GM11168 (cell line): Measurements from ENCODE around the gene NUPR1.
"Not testable (repeated sequence)": the region's sequence is repeated elsewhere in the genome, so short reads cannot be mapped to it uniquely, and the experiment has no call there.

Experiments
- in situ Hi-C: fragments of 300-500 bp; cut with MboI; formaldehyde crosslinking; loops from one replicate; pipeline ENCODE4 v1.12.0; 2022; ENCODE audit warnings: low sequenced_read_pairs; ENCODE audit not compliant: unreplicated experiment

The NUPR1 gene

DNA sequence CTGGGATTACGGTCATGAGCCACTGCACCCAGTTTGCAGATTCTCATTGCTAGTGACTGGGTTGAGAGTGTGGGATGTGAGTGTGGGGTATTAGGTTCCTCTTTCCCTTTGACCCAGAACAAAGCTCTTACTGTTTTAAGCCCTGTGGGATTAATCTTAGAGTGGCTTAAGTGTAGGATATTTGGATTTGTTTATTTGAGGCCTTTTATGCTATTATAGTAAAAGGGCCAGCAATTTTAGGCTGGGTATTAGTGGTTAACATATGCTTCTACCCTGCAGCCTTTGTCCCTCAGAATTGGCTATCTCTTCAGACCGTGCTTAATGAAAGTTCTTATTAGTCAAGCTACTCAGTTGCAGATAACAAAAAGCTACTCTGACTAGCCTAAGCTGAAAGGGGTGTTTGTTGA, 18.1 kb upstream of the NUPR1 start:
- in situ Hi-C loops = no loop called here

DNA sequence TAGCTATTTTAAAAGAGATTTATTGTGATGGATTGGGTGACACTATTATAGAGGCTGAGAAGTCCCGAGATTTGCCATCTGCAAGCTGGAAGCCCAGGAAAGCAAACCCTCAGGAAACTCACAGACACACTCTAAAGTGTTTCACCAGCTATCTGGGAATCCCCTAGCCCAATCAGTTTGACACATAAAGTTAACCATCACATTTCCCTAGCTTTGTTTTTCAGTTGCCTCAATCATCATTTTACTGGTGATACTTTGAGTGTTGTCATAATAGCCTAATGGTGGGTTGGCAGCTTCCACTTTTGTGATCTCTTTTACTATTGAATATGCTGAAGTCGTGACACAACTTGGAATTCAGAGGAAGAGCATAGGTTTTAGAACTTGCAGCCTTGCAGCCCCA, 16.8 kb upstream of the NUPR1 start:
- in situ Hi-C loops = no loop called here

DNA sequence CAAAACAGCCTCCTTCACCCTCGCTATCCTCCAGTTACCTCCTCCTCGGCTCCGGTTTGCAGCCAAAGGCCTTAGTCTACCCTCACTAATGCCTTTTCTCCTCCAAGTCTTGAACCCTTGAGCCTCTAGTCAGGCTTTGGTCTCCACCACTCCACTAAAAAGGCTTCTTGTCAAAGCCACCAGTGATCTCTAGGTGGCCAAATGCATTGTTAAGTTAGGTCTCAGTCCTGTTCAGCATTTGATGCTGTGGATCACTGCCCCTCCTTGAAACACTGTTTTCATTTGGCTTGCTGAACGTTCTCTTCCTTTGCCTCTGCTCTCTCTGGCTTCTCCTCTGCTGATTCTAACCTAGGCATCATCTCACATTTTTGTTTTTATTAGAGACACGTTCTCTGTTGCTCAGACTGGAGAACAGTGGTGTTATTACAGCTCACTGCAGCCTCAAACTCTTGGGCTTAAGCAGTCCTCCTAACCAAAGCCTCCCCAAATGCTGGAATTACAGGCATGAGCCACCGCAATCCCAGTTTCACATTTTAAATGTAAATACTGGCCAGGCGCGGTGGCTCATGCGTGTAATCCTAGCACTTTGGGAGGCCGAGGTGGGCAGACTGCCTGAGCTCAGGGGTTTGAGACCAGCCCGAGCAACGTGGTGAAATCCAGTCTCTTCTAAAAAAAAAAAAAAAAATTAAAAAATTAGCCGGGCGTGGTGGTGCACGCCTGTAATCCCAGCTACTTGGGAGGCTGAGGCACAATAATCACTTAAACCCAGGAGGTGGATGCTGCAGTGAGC, 16.1 kb upstream of the NUPR1 start:
- in situ Hi-C loops = no loop called here

DNA sequence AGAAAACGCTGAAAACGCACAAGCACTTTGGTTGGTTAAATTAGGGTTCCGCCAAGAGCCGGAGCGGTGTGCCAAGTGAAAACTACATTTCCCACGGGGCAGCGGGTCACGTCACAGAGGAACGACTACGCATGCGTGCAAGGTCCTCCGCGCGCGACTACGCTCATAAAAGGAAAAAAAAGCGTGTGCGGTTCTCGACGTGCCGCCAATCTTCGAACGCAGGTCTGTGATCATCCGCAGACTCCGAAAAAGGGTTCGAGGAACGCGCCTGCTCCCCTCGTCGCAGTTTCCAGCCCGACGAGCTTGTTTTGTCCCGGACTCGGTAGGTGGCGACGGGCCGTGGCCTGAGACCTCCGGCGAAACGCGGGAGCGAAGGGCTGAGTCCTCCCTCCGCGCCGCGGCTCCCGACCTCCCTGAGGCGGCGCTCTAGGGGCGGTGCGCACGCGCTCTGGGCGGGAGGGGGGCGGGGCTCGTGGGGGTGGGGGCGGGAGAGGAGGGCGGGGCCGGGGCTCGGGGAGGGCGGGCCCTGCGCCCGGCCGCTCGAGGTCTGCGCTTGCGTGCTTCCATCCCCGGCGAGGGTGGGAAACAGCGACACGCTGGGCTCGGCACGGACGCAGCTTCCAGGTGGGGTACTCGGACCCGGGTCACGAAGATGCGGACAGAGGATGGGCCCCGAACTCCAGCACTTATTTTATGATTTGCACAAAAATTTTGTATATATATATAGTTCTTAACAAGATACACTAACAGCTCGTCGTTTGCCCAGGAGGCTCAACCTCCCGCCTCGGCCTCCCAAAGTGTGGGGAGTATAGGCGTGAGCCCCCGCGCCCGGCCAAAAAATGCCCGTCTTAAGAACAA, 15.2 kb upstream of the NUPR1 start, which contains the start of gene SGF29:
TSS of gene SGF29 (plus strand) at position 145 of the 858 bp plus-strand sequence. CDS start 27,150 bp downstream, outside the sequence.
- in situ Hi-C loops = no loop called here

DNA sequence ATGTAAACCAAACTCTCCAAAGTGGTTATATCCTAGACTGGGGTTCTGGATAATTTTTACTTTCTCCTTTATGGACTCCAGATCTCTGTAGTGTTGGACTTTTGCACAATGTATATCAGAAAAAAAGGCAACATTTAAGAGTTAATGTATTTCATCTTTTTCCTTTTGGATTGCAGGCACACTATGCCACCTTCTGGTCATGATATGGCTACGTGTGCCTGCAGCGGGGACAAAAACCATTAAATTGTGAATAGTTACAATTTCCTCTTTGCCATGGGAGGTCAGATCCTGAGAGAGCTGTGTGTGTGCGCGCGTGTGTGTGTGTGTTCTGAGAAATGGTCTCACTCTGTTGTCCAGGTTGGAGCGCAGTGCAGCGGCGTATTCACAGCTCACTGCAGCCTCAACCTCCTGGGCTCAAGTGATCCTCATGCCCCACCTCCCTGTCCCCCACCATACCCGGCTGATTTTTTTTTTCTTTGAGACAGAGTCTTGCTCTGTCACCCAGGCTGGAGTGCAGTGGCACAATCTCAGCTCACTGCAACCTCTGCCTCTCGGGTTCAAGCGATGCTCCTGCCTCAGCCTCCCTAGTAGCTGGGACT, 10.6 kb upstream of the NUPR1 start:
- in situ Hi-C loops = no loop called here

DNA sequence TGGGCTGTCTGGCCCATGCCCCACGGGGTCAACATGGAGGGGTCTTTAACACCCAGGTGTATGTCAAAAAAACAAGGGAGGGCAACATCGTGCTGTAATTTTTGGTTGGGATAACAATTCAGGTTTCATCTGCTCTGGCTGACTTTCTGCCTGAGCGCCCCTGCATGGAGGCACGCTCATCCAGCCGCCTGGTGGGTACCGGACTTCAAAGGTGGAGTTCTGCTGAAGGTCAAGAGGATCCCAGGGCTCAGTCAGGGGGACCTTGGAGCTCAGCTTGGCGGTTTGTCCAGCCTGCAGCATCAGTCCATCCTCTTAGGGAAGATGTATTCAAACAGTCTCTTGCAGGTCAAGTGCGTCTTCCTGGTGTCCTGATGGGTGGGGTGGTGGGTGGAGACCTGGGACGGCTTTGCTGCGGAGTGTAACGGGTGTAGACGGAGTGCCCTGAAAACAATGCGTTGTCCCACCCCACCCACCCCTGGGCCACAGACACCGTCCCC, 9.6 kb upstream of the NUPR1 start:
- in situ Hi-C loops = no loop called here

DNA sequence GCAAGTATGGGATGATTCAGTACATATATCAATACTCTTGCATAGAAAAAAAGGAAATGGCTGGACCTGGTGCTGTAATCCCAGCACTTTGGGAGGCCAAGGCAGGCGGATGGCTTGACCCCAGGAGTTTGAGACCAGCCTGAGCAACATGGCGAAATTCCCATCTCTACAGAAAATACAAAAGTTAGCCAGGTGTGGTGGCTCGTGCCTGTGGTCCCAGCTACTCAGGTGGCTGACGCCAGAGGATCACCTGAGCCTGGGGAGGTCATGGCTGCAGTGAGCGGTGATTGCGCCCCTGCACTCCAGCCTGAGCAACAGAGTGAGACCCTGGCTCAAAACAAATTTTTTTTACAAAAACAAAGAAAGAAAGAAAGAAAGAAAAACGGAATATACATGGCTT, 7.9 kb upstream of the NUPR1 start:
- in situ Hi-C loops = no loop called here

DNA sequence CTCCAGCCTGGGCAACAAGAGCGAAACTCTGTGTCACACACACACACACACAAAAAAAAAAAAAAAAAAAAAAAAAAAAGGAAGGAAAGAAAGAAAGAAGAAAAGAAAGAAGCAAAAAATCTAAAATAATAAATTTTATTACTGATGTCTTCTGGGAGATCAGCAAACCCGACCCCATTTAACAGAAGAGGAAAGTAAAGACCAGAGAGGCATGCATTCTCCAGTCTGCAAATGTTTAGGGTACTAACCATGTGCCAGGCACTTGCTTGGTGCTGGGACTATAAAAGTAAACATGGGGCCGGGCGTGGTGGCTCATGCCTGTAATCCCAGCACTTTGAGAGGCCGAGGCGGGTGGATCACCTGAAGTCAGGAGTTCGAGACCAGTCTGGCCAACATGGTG, 7.2 kb upstream of the NUPR1 start:
- in situ Hi-C loops = not testable (repeated sequence)

DNA sequence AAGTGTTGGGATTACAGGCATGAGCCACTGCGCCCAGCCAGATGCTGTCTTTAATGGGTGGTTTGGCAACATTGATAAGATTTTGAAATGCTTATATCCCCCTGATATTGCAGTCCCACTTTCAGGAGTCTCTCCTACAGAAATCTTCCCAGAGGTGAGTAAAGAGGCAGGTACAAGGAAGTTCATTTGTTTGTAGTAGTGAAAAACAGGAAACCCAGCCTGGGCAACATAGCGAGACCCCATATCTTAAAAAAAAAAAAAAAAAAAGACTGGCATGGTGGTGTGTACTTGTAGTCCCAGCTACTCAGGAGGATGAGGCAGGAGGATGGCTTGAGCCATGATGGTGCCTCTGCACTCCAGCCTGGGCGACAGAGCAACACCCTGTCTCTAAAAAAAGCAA, 6.2 kb upstream of the NUPR1 start:
- in situ Hi-C loops = no loop called here

DNA sequence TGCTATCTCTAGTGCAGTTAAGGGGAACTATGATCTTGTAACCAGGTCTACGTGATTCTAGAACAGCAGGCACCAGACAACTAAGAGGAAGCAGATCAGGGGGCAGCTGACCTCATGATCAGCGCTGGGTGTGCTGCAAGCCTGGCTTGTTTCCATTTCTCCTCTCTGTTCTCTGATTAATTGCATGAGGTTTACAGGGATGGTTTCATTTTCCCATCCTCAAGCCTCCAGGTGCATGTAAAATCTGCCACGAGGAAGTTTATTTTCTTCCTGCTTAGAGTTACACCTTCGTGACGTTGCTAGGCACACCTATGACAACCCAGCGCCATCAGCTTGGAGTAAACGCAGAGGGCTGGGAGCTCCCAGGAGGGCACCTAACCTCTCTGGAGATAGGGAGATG, 4.3 kb upstream of the NUPR1 start:
- in situ Hi-C loops = no loop called here

DNA sequence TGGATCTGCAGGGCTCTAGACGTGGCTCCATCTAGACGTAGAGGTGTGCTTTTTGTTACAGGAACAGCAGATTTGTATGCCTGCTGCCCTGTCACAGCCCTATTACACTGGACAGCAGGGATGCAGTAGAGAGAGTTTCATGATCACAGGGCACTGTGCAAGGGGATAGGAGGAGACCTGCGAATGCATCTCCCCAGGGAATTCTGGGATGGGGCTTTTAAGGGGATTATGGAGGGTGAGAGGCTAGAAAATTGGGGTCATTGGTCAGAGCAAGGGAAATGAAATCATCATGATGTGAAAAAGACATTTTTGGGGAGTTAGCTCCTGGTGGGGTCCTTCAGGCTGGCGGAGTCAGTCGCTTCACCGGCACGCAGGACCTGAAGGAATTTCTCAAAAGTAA, 3.9 kb upstream of the NUPR1 start:
- in situ Hi-C loops = no loop called here

DNA sequence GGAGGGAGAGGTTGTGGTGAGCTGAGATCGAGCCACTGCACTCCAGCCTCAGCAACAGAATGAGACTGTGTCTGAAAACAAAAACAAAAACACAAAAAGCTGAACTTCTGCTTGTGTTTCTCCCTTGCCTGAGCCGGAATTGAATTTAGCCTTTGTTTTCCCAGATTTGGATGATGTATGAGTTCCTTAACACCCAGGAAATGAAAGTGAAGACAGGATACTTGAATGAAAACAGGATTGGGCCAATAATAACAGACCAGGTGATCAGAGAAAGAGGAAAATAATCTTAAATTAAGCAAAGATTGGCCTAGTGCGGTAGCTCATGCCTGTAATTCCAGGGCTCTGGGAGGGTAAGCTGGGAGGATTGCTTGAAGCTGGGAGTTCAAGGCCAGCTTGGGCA, 1.6 kb upstream of the NUPR1 start:
- in situ Hi-C loops = no loop called here

DNA sequence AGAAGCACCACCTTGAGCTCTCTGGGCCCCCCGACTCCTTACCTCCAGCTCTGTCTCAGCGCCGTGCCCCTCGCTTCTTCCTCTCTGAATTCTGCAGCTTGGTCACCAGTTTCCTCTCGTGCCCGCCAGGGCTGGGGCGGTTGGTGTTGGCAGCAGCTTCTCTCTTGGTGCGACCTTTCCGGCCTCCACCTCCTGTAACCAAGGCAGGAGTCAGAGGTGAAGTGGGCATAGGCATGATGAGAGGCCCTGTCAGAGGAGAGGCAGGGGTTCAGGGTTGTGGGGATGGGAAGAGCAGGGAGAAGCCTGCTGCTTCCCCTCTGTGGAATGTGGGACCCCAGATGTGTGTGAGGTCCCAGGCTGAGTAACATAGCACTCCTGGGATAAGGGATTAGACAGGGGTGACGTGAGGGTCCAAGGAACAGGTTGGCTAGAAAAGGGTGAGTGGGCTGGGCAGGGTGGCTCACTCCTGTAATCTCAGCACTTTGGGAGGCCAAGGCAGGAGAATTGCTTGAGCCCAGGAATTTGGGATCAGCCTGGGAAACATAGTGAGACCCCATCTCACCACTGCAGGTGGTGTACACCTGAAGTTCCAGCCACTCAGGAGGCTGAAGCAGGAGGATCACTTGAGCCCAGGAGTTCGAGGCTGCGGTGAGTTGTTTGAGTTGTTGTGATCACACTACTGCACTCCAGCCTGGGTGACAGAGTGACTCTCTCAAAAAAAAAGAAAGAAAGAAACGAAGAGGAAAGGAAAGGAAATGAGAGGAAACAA, 626 bp downstream of the NUPR1 start:
- in situ Hi-C loops = no loop called here

DNA sequence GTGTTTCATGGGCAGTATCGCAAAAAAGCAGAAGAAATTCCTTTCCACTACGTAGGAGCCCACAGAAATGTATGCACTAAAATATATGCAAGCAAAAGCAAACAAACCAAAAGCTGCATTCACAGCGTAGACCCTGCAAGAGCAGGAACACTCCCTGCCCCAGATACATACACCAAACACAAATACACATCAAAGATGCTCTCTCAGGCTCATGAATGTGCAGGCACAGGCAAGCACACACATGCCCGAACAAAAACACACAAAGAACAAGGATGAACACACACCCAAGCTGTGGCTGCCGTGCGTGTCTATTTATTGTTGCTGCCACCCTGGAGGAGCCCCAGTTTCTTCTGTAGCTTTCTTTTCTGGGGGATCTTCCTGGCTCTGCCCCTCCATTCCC, 1.7 kb downstream of the NUPR1 start:
- in situ Hi-C loops = no loop called here

DNA sequence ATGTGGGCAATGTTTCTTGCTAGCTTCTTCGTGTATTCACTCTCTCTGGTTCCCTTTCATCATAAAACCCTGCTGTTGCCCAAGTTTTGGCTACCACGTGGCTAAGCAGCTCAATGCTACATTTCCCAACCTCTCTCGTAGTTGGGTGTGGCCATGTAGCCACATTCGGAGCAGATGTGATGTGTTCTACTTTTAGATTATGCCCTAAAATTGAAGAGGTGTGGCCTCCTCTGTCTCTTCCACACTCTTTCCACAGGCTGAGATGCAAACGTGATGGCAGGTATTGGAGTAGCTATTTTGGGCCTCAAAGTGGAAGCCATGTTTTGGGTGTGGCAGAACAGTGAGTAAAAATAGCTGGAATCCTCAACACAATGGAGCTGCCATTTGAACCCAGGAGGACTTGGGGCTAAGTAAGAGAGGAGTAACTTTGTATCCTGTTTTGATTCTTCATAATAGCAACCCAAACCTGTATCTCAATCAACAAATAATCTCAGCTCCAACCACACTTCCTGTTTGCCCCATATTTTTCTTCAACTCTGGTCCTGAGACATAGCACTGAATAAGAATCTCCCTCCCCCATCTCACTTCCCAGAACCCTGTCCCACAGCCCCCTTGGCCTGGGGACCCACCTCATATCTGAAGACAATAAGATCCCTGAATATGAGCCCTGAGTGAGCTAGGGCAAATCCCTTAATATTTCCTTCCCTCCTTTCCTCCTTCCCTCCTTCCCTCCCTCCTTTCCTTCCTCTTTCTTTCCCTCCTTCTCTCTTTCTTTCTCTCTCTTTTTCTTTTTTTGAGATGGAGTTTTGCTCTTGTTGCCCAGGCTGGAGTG, 4.0 kb downstream of the NUPR1 start:
- in situ Hi-C loops = no loop called here

DNA sequence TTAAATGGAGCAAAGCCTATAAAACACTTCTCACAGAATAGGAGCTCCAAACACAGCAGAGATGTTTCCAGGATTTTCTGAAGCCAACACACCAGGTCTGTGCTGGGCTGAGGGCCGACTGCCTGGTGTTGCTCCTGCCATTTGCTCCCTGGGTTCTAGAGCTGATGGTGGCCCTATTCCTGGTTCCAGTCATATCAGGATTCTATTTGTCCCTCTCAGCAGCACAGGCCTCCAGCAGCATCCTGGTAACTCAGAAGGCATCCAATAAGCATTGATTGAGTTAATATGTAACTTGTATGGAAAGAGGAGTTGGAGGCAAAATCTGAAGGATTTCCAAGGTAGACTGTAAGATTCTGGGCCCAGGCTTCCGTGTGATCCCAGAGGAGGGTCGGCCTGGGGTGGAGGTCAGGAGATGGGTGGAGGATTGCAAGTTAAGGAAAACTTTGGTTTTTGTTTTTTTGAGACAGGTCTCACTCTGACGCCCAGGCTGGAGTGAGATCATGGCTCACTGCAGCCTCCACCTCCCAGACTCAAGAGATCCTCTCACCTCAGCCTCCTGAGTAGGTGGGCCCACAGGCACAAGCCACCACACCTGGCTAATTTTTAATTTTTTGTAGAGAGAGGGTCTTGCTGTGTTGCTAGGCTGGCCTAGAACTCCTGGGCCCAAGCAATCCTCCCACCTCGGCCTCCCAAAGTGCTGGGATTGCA, 5.7 kb downstream of the NUPR1 start:
- in situ Hi-C loops = no loop called here

DNA sequence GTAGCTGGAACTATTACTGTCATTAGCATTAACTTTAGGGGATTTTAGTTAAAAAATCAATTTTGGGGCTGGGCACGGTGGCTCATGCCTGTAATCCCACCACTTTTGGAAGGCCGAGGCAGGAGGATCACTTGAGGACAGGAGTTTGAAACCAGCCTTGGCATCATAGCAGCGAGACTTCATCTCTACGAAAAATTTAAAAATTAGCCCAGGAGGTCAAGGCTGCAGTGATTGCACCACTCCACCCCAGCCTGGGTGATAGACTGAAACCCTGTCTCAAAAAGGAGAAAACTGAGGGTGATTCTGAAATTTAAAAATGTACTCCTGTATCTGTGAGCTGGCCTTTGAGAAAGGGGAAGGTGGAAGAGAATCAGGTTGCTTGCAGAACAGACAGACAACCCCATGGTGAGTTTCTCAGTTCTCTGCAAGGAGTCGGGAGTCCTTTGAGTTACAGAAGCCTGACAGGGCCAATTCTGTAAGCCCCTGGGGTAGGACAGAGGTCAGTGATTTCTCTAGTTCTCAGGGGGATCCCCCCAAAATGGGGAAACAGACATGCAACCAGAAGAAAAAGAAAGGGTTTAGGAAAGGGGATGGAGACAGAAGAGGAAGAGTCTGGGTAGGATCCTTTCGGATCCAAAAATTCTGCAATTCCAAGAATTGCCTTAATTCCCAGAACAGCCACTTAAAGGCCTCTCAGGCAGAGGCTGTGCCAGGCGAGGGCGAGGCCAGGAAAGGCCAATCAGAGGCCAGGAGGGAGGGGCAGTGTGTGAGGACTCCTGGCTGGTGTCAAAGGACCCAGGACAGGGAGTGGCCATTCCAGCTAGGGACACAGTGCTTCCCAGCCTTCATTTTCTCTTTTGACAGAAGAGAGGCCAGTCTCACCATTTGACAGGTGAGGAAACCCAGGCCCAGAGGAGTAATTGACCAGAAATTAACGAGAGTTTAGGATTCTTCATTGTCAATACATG, 6.7 kb downstream of the NUPR1 start:
- in situ Hi-C loops = no loop called here

DNA sequence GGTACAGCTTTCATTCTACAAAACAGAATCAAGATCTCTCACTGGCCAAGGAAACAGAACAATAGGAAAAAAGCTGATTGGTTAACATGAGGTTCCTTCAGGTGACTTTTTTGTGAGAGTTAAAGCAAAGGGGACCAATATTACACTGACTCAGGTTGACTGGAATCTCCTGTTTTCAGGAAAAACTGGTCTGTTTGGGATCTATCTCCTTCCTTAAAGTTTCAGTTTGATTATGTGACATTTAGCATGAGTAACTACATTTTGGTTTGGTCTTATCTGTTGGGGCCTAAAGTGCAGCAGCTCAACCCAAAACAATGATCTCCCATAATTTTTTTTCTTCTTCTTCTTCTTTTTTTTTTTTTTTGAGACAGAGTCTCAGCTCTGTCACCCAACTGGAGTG, 9.7 kb downstream of the NUPR1 start:
- in situ Hi-C loops = no loop called here
